ENCODE results near the gene ZNF606.

DNA sequence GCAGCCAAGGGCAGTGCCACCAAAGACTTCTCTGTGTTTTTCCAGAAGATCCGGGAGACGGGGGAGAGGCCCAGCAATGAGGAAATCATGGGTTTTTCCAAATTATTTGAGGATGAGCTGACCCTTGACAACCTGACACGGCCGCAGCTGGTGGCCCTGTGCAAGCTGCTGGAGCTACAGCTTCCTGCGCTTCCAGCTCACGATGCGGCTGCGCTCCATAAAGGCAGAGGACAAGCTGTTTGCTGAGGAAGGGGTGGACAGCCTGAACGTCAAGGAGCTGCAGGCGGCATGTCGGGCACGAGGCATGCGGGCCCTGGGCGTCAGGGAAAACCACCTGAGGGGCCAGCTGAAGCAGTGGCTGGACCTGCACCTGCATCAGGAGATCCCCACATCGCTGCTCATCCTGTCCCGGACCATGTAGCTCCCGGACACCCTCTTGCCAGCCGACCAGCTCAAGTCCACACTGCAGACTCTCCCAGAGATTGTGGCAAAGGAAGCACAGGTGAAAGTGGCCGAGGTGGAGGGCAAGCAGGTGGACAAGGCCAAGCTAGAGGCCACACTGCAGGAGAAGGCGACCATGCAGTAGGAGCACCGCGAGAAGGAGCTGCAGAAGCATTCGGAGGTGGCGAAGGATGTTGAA lies 42.9 kb upstream of the ZNF606 start:
- TF ChIP-seq, protein P1, sequence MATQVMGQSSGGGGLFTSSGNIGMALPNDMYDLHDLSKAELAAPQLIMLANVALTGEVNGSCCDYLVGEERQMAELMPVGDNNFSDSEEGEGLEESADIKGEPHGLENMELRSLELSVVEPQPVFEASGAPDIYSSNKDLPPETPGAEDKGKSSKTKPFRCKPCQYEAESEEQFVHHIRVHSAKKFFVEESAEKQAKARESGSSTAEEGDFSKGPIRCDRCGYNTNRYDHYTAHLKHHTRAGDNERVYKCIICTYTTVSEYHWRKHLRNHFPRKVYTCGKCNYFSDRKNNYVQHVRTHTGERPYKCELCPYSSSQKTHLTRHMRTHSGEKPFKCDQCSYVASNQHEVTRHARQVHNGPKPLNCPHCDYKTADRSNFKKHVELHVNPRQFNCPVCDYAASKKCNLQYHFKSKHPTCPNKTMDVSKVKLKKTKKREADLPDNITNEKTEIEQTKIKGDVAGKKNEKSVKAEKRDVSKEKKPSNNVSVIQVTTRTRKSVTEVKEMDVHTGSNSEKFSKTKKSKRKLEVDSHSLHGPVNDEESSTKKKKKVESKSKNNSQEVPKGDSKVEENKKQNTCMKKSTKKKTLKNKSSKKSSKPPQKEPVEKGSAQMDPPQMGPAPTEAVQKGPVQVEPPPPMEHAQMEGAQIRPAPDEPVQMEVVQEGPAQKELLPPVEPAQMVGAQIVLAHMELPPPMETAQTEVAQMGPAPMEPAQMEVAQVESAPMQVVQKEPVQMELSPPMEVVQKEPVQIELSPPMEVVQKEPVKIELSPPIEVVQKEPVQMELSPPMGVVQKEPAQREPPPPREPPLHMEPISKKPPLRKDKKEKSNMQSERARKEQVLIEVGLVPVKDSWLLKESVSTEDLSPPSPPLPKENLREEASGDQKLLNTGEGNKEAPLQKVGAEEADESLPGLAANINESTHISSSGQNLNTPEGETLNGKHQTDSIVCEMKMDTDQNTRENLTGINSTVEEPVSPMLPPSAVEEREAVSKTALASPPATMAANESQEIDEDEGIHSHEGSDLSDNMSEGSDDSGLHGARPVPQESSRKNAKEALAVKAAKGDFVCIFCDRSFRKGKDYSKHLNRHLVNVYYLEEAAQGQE (IDR thresholded peaks at IDR 0.05; ENCODE audit: insufficient read depth in 1 of 2, low read depth in 2 of 2, low read length in 2 of 2), result no peak
- TF ChIP-seq FOXP2 (optimal IDR thresholded peaks at IDR 0.05; ENCODE audit: borderline replicate concordance, extremely low read depth, extremely low read length, insufficient read depth), result no peak
- TF ChIP-seq SIN3A (IDR thresholded peaks at IDR 0.05; ENCODE audit: borderline replicate concordance, insufficient read depth, low read length), result no peak
- no peak for TF ChIP-seq POLR2AphosphoS5 (IDR thresholded peaks at IDR 0.05; ENCODE audit: low read depth, low read length)

Data from PFSK-1 (cell line).